IgD-negative memory B cell (primary cell): ENCODE measurements around the gene MED9. TPM values are rescaled to one million over a fixed set of nuclear protein-coding genes. Genes with fewer than 3 reads are reported as not detected.

Experiments used
- H3K27ac Mint-ChIP-seq, 3 donors: one replicate each; pipeline ENCODE4 v1.8.0; 2020 to 2022; ENCODE audit warnings: mild to moderate bottlenecking in 3 of 3, mixed read lengths in 3 of 3, moderate library complexity in 1 of 3
- H3K27me3 Mint-ChIP-seq: one replicate; pipeline ENCODE4 v1.8.0; 2021; ENCODE audit warnings: mixed read lengths
- H3K36me3 Mint-ChIP-seq: one replicate; pipeline ENCODE4 v1.8.0; 2020; ENCODE audit warnings: mild to moderate bottlenecking, mixed read lengths
- H3K4me1 Mint-ChIP-seq, 3 donors: one replicate each; pipeline ENCODE4 v1.8.0; 2020 to 2022; ENCODE audit warnings: mixed read lengths in 3 of 3, mild to moderate bottlenecking in 1 of 3
- H3K4me3 Mint-ChIP-seq, 4 donors: one replicate each; pipeline ENCODE4 v1.8.0; 2020 to 2022; ENCODE audit warnings: mild to moderate bottlenecking in 4 of 4, mixed read lengths in 4 of 4, moderate library complexity in 3 of 4
- H3K9me3 Mint-ChIP-seq, 3 donors: one replicate each; pipeline ENCODE4 v1.8.0; 2020 to 2021; ENCODE audit warnings: mixed read lengths in 3 of 3, mild to moderate bottlenecking in 1 of 3
- polyA plus RNA-seq: library from polyadenylated mRNA; unstranded; fragments of 300-500 nt; fragmentation: Illumina TruSeq; gene quantifications from one replicate; pipeline ENCODE4 v1.2.3, GENCODE V29; 2021

Gene MED9
- polyA plus RNA-seq, 1 donor from 2014 or later: 18.1 TPM

- H3K27ac Mint-ChIP-seq: no peak overlapping the region
- no peaks in the 10 kb centered on the region for H3K36me3 Mint-ChIP-seq
- no peak overlapping the region for H3K4me3 Mint-ChIP-seq
- H3K27me3 Mint-ChIP-seq: no peaks in the 10 kb centered on the region
- H3K4me1 Mint-ChIP-seq: no peaks in the 10 kb centered on the region
- no peaks in the 10 kb centered on the region for H3K9me3 Mint-ChIP-seq
Observed at GRCh38 chr17:17508646-17509591, 32.1 kb downstream of the MED9 start.

- Mint-ChIP-seq H3K27ac (peak overlapping the region in 1 of 3 donors; percentile 71), H3K9me3 (no peaks in the 10 kb centered on the region), H3K27me3 (no peaks in the 10 kb centered on the region), H3K4me1 (no peaks in the 10 kb centered on the region), H3K4me3 (no peak overlapping the region), H3K36me3 (no peaks in the 10 kb centered on the region)
Observed at GRCh38 chr17:17509601-17510425, 33.0 kb downstream of the MED9 start.

GRCh38 chr17:17510456-17511292 is 33.9 kb downstream of the MED9 start:
- no peaks in the 10 kb centered on the region for H3K4me1 Mint-ChIP-seq
- H3K9me3 Mint-ChIP-seq: no peaks in the 10 kb centered on the region
- H3K36me3 Mint-ChIP-seq: no peaks in the 10 kb centered on the region
- H3K27me3 Mint-ChIP-seq: no peaks in the 10 kb centered on the region
- no peak overlapping the region for H3K27ac Mint-ChIP-seq
- H3K4me3 Mint-ChIP-seq: no peak overlapping the region

- no peaks in the 10 kb centered on the region for H3K4me1 Mint-ChIP-seq
- H3K9me3 Mint-ChIP-seq: no peaks in the 10 kb centered on the region
- no peaks in the 10 kb centered on the region for H3K27me3 Mint-ChIP-seq
- no peak overlapping the region for H3K4me3 Mint-ChIP-seq
- H3K36me3 Mint-ChIP-seq: peaks cover 2% of the 10 kb centered on the region
- H3K27ac Mint-ChIP-seq: no peak overlapping the region
Observed at GRCh38 chr17:17511293-17511741, 34.5 kb downstream of the MED9 start.

- no peak overlapping the region for H3K4me3 Mint-ChIP-seq
- no peaks in the 10 kb centered on the region for H3K9me3 Mint-ChIP-seq
- no peak overlapping the region for H3K27ac Mint-ChIP-seq
- no peaks in the 10 kb centered on the region for H3K4me1 Mint-ChIP-seq
- H3K27me3 Mint-ChIP-seq: no peaks in the 10 kb centered on the region
- peaks cover 2% of the 10 kb centered on the region for H3K36me3 Mint-ChIP-seq
Observed at GRCh38 chr17:17511881-17512858, 35.4 kb downstream of the MED9 start.

GRCh38 chr17:17512866-17513265 is 36.1 kb downstream of the MED9 start:
- Mint-ChIP-seq H3K4me1 (no peaks in the 10 kb centered on the region), H3K27ac (no peak overlapping the region), H3K36me3 (peaks cover 2% of the 10 kb centered on the region), H3K27me3 (no peaks in the 10 kb centered on the region), H3K4me3 (no peak overlapping the region), H3K9me3 (no peaks in the 10 kb centered on the region)

- Mint-ChIP-seq H3K4me1 (no peaks in the 10 kb centered on the region), H3K9me3 (no peaks in the 10 kb centered on the region), H3K36me3 (peaks cover 2% of the 10 kb centered on the region), H3K4me3 (no peak overlapping the region), H3K27ac (peak overlapping the region in 1 of 3 donors; percentile 57), H3K27me3 (no peaks in the 10 kb centered on the region)
Observed at GRCh38 chr17:17513626-17514025, 36.8 kb downstream of the MED9 start.

DNA sequence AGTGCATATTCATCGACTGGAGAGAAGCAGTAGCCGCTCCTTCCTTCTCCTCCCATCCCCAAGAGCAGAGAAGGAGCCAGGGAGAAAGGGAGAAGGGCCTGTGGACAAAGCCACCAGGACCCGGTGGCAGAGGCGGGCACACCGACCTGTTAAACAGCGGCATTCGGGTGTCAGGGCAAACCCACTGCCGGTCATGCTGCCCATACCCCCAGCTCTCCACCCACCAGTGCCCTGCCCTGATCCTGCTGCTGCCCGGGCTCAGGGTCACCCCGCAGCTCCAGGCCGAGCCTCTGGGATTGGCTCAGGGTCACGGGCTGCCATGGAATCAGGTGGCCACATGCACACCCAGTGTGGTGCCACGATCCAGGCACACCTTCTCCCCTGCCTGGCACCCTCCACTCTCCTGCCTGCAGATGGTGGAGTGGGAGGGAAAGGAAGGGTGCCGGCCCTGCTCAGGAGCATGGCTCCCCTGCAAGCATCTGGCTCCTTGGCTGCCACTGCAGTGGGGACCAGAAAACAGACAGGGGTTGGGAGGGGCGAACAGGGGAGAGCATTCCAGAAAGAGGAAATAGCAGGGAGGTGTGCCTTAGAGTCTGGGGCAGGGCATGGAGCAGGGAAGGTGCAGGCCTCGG is 37.7 kb downstream of the MED9 start:
- no peaks in the 10 kb centered on the region for H3K9me3 Mint-ChIP-seq
- peaks cover 2% of the 10 kb centered on the region for H3K36me3 Mint-ChIP-seq
- H3K27me3 Mint-ChIP-seq: no peaks in the 10 kb centered on the region
- H3K4me1 Mint-ChIP-seq: no peaks in the 10 kb centered on the region
- H3K4me3 Mint-ChIP-seq: no peak overlapping the region
- no peak overlapping the region for H3K27ac Mint-ChIP-seq

- no peak overlapping the region for H3K4me3 Mint-ChIP-seq
- H3K27ac Mint-ChIP-seq: no peak overlapping the region
- peaks cover 4% of the 10 kb centered on the region for H3K36me3 Mint-ChIP-seq
- no peaks in the 10 kb centered on the region for H3K27me3 Mint-ChIP-seq
- peaks cover 0 to under 1% (median 0%) of the 10 kb centered on the region in 3 donors for H3K4me1 Mint-ChIP-seq
- no peaks in the 10 kb centered on the region for H3K9me3 Mint-ChIP-seq
Observed at GRCh38 chr17:17514993-17515933, 38.5 kb downstream of the MED9 start.

GRCh38 chr17:17515934-17516930 is 39.4 kb downstream of the MED9 start:
- Mint-ChIP-seq H3K9me3 (no peaks in the 10 kb centered on the region), H3K4me3 (peak overlapping the region in 1 of 4 donors; percentile 67), H3K27ac (peak overlapping the region in 1 of 3 donors; percentile 62), H3K27me3 (no peaks in the 10 kb centered on the region), H3K36me3 (peaks cover 4% of the 10 kb centered on the region), H3K4me1 (peaks cover 0 to 1% (median 0%) of the 10 kb centered on the region in 3 donors)

- no peak overlapping the region for H3K4me3 Mint-ChIP-seq
- H3K36me3 Mint-ChIP-seq: peaks cover 4% of the 10 kb centered on the region
- no peaks in the 10 kb centered on the region for H3K27me3 Mint-ChIP-seq
Observed at GRCh38 chr17:17516941-17517720, 40.3 kb downstream of the MED9 start.

More at GRCh38 chr17:17516941-17517720, 40.3 kb downstream of the MED9 start:
- Mint-ChIP-seq H3K4me1 (peaks cover 0 to 4% (median 0%) of the 10 kb centered on the region in 3 donors), H3K27ac (no peak overlapping the region), H3K9me3 (no peaks in the 10 kb centered on the region)
